NCI-H345 (cell line): ENCODE results near the gene CHD5.

Experiments
- DNase-seq: peaks from one replicate; lab custom pipeline; 2025; lab: John Stamatoyannopoulos, UW

Gene CHD5

GRCh38 chr1:6134206-6134605, 45.9 kb downstream of the CHD5 start:
- no peak for DNase-seq

- no peak for DNase-seq
Measured at GRCh38 chr1:6133146-6133895, 46.8 kb downstream of the CHD5 start.

- no peak for DNase-seq
Measured at GRCh38 chr1:6131561-6131960, 48.6 kb downstream of the CHD5 start.

GRCh38 chr1:6130596-6130995, 49.5 kb downstream of the CHD5 start:
- DNase-seq = no peak

- no peak for DNase-seq
Measured at GRCh38 chr1:6130036-6130435, 50.1 kb downstream of the CHD5 start.

GRCh38 chr1:6129313-6129712, 50.8 kb downstream of the CHD5 start:
- DNase-seq = no peak

GRCh38 chr1:6128276-6129081, 51.6 kb downstream of the CHD5 start:
- no peak for DNase-seq

- no peak for DNase-seq
Measured at GRCh38 chr1:6127587-6128163, 52.4 kb downstream of the CHD5 start.

- no peak for DNase-seq
Measured at GRCh38 chr1:6126521-6127067, 53.5 kb downstream of the CHD5 start.

GRCh38 chr1:6126028-6126427, 54.1 kb downstream of the CHD5 start:
- no peak for DNase-seq

- DNase-seq = no peak
Measured at GRCh38 chr1:6125366-6125765, 54.8 kb downstream of the CHD5 start.

GRCh38 chr1:6124746-6125365, 55.3 kb downstream of the CHD5 start:
- DNase-seq = no peak

GRCh38 chr1:6124341-6124740, 55.8 kb downstream of the CHD5 start:
- DNase-seq = no peak

- no peak for DNase-seq
Measured at GRCh38 chr1:6123816-6124215, 56.3 kb downstream of the CHD5 start.

- no peak for DNase-seq
Measured at GRCh38 chr1:6123083-6123482, 57.0 kb downstream of the CHD5 start.

GRCh38 chr1:6121651-6122370, 58.3 kb downstream of the CHD5 start:
- DNase-seq = no peak

- no peak for DNase-seq
Measured at GRCh38 chr1:6121021-6121421, 59.1 kb downstream of the CHD5 start.

GRCh38 chr1:6118415-6118814, 61.7 kb downstream of the CHD5 start:
- DNase-seq = no peak

GRCh38 chr1:6117624-6118023, 62.5 kb downstream of the CHD5 start:
- no peak for DNase-seq

GRCh38 chr1:6117064-6117463, 63.1 kb downstream of the CHD5 start:
- DNase-seq = no peak

- DNase-seq = no peak
Measured at GRCh38 chr1:6116137-6116536, 64.0 kb downstream of the CHD5 start.

- DNase-seq = no peak
Measured at GRCh38 chr1:6113745-6114144, 66.4 kb downstream of the CHD5 start.
